ENCODE measurements around the gene ARHGEF40.

Gene ARHGEF40

DNA sequence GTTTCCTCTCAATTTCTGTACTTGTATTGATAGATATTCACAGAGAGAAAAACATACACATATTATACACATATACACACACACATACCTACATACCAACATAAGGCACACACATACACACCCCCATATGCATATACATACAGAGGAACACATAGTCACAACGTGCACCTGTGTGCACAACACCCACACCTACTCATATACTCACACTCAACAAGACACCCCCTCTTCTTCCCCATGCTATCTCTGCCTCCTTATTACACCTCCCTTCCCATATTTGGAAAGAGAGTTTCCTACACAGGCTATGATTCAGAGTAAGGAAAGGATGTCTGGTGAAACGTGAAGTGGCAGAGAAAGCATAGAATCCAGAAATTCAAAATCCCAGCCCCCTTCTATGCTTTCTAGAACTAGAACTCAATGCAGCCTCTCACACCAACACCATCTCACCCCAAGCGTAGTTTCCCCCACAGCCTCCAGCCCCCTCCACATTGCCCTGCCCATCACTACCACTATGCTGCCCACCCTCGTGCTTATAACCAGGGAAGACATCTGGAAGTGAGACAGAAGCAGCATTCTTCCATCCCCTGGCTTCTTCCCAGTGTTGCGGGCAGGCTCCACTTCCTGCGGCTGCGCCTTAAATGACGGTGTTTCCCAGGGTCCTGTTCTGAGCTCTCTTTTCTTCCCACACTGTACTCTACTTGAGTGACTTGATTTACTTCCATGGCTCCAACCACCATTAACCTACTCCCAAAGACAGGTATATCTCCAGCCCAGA lies 10.1 kb upstream of the ARHGEF40 start:
- DNase-seq (ENCODE audit: low read depth in 2 of 2): no peak

DNA sequence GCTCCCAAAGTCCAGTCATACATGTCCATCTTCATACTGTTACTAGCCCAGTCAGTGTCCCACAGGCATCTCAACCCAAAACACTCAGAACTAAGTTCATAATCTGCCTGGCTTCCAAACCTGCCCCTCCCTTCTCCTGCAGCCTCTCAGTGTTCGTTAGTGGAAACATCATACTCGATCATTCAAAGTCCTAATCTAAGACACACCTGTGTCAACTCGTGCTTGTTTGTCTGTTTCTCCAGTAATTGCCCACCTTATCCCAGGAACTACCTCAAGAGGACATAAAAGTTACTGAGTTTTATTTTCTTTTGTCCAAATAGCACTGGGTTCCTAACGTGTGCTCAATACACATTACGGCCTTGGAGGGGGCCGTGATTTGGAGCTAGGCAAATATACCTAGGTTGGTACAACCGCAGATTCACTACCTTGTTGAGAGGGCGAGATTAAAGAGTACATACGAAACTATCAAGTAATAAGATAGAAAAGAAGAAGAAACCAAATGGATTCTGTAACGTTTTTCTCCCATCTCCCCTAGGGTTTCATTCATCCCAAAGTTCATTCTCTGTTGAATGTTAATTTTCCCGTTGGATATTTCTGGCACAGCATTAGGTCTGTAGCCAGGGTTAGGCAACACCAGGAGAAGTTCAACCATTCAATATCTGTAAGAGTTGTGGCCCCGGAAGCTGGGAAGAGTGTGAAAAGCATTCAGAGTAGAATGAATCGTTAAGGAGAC lies 9.3 kb upstream of the ARHGEF40 start:
- DNase-seq (ENCODE audit: low read depth in 2 of 2): no peak

DNA sequence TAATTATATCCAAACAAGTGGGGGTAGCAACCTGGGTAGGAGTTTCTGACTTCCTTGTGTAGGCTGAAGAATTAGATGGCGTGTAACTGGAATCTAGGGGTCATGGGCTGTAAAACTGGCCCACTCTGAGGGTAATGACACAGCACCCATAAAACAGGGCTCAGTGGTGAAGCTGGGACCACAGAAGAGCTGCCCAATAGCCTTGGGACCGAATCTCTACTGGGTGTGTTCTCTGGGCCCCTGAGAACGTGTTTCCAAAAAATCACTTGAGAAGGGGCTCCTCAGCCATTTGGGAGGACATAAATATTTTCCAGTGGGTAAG lies 8.8 kb upstream of the ARHGEF40 start:
- DNase-seq (ENCODE audit: low read depth in 2 of 2): no peak

DNA sequence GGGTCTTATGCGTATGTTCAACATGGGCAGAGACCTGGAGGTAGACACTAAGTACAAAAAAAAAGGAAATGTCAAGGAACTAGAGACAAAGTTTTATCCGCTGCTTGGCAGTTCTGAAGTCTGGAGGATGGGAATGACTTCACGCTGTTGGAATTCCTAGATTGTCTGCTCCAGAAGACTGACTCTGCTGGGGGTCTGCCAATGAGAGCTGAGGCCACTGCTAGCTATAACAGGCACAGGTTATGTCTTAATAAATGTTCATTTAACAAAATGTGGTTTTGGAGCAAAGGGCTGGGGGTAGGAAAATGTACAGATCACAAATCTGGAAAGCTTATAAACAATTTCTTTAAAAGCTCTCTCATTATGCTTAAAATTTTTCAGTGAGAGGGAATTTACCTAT lies 6.6 kb upstream of the ARHGEF40 start:
- DNase-seq (ENCODE audit: low read depth in 2 of 2): no peak

DNA sequence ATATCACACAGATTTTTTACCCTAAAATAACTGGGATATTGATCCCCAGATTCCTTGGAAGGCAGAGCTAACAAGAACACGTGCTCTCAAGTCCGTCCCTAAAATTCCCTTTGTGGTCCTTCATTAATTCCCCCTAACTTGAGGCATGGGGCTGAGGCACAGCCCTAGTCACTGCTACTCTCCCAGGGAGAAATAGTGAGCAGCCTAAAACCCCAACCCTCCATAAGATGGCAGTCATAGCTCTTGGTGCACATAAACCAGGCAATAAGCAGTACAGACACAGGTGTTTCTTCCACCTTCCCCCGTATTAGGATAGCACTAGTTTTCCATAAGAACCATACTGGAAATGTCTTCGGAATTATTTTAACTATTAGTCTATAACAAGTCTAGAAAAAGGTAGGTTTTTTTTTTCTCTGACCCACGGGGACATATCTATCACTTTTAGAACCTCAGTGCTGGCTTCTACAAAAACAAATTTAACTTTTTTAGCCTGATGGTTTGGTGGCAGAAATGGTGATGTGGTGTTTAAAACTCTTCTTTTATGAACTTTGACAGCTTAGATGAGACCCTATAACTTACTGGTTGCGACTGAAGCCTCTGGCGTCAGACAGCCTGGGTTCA lies 3.1 kb upstream of the ARHGEF40 start:
- DNase-seq (ENCODE audit: low read depth in 2 of 2): no peak

DNA sequence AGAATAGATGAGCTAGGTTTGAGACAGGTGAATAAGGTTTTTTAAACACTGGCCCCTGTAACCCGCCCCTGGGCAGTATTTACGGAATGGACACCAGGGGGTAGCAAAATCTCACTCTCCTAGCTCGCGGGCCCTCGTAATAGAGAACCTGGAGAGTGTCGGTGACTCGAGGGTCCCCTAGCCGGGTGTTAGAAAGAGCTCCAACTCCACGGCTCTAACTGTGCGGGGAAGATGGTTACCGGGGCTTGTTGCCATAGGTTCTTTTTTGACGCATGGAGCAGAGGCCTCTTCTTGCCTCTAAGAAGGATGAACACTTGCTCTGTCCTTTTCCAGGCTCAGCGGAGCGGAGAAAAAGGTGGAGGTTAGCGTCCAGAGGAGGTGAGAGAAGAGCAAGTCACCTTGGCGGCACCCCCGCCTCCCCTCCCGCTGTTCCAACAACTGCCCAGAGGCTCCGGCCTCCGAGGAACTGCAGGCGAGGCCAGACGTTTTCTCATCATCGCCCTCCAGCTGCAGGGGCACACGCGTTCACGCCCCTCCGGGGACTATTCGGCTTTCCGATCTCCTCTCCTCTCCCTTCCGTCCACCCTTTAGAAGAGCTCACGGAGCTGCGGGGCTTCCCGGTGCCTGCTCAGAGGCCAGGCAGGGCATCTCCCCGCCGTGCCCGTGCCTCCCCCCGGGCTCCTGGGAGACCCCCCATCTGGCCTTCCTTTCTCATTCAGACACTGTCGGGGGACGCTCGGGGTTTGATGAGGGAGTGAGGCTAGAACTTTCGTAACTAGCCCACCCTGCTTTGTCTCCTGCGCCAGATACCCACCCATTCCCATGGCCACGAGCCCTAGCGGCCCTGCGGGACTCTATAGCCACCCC lies 1.4 kb upstream of the ARHGEF40 start:
- peak; percentile 36 to 43 for DNase-seq (ENCODE audit: low read depth in 2 of 2)

DNA sequence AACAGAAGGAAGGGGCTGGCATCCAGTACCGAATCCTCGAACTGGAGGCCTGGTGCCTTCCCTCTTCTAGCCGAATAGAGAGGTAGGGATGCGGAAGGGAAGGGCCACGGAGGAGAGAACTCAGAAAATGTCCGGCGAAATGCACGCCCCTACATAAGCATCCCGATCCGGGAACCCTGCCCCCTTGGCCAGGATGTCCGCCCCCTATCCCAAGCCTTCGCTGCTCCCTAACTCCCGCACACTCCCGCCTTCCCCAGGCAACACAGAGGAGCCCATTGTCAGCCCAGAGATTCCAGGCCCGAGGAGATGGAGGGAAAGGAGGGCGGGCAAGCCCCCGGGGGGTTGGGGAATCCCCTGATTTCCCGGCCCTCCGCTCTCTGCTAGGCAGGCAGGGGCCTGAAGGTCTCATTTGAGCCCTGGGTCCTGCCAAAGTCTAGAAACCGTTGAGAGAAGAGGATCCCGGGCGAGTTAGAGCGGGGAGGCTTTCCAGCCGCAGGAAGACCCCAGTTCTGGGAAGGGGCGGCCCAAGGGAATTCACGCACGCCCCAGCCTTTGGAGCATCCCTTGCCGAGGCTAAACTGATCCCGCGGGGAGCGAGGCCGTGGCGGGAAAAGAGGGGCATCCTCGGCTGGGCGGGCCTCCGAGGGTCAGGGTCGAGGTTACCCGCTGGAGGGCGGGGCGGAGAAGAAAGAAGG lies 569 bp upstream of the ARHGEF40 start:
- no peak for DNase-seq (ENCODE audit: low read depth in 2 of 2)

DNA sequence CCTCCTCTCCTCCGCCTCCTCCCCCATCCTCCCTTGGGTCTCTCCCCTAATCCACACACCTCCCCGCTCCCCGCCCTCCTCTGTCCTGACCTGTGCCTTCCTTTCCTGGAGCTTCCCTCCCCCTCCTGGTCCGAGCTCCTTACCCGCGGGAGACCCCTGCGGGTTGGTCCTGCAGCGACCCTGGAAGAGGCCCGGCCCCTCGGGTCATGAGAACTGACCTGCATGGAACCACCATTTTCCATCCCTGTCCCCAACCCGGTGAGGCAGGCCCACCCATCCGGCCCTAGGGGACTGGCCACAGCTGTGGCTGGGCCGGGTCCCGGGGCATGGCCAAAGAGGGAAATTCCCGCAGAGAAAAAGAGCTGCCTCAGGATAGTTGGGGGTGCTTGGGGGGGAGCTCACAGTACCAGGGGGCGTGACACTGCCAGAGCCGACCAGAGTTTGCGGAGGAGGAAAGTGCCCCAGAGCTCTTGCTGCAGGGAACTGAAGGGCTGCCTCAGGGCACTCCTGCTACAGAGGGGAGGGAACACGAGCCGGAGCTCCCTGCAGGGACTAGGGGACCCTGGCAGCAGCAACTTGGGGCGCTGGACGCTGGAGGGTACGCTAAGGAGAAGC lies 613 bp downstream of the ARHGEF40 start:
- no peak for DNase-seq (ENCODE audit: low read depth in 2 of 2)

DNA sequence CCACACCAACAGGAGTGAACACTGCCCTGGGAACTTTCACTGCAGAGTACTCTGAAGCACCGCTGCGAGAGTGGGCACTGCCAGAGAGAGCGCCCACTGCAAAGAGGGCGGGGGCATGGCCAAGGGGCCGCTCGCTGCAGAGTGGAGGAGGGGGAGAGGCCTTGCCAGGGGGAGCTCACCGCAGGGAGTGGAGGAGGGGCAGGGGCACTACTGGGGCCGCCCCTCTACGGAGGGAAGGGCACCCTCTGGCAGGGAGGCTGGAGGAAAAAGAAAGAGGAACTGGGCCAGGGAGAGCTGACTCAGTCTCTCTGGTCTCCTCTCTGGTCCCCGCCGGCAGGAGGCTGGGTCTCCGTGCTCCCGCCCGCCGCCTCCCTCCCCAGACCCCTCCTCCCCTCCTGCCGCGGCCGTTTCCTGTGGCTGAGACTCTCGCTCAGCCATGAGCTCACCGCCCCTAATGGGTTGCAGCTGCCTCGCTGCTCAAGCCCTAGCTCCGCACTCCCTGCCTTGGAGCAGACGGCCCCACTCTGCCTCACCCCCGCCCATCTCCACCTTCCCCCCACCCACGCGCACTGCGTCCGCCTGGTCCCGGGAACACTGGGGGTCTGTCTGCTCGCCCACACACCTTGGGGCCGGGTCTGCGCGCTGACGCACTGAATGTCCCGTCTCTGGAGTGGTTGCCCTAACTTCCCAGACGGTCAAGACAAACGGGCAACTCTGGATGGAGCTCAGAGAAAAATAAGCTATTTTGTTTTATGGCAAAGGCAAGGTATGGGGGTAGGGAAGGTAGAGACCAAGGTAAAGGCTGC lies 1.3 kb downstream of the ARHGEF40 start:
- peak in 1 of 2 donors; percentile 40 for DNase-seq (ENCODE audit: low read depth in 2 of 2)

DNA sequence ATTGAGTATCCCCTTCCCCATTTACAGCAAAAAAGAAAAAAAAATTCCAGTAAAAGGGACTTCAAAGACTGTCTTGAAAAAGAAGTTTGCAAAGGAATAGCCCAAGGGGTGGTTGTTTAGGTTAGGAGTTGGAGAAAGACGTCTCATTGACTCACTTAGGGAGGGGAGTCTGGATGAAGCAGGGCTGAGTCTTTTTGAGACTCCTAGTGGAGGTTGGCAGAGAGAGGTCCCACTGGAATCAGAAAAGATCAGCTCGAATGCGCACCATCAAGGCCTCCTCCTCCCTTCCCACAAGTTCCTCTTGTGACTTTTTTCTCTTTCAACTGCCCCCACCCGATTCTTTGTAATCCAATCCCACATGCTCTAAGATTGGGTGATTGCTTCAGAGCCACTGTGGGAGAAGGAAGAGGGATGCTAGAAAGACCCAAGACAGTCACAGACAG lies 1.9 kb downstream of the ARHGEF40 start:
- DNase-seq (ENCODE audit: low read depth in 2 of 2): no peak

DNA sequence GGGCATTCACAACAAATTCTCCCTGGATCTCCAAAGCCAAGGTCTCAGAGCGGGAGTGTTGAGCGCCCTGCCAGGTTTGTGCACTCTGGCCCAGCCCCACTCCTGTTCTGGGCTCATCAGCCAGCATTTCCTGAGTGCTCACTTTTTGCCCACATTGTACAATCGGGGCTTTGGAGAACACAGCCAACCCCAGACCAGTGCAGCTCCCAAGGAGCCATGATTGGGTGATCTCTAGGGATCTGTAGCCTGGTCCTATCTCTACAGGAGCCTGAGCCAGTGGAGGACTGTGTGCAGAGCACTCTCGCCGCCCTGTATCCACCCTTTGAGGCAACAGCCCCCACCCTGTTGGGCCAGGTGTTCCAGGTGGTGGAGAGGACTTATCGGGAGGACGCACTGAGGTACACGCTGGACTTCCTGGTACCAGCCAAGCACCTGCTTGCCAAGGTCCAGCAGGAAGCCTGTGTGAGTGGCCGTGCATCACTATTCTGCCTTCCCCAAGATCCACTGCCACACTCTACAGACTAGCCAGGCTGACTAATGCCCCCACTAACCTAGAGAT lies 2.8 kb downstream of the ARHGEF40 start:
- DNase-seq (ENCODE audit: low read depth in 2 of 2): no peak

DNA sequence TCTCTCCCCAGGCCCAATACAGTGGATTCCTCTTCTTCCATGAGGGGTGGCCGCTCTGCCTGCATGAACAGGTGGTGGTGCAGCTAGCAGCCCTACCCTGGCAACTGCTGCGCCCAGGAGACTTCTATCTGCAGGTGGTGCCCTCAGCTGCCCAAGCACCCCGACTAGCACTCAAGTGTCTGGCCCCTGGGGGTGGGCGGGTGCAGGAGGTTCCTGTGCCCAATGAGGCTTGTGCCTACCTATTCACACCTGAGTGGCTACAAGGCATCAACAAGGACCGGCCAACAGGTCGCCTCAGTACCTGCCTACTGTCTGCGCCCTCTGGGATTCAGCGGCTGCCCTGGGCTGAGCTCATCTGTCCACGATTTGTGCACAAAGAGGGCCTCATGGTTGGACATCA lies 3.8 kb downstream of the ARHGEF40 start:
- DNase-seq (ENCODE audit: low read depth in 2 of 2): no peak

DNA sequence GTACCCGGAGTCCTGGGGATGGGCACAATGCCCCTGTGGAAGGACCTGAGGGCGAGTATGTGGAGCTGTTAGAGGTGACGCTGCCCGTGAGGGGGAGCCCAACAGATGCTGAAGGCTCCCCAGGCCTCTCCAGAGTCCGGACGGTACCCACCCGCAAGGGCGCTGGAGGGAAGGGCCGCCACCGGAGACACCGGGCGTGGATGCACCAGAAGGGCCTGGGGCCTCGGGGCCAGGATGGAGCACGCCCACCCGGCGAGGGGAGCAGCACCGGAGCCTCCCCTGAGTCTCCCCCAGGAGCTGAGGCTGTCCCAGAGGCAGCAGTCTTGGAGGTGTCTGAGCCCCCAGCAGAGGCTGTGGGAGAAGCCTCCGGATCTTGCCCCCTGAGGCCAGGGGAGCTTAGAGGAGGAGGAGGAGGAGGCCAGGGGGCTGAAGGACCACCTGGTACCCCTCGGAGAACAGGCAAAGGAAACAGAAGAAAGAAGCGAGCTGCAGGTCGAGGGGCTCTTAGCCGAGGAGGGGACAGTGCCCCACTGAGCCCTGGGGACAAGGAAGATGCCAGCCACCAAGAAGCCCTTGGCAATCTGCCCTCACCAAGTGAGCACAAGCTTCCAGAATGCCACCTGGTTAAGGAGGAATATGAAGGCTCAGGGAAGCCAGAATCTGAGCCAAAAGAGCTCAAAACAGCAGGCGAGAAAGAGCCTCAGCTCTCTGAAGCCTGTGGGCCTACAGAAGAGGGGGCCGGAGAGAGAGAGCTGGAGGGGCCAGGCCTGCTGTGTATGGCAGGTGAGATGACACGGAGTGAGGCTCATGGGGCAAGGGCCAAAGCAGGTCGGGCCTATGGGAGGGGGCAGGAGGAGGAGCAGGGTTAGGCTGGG lies 4.5 kb downstream of the ARHGEF40 start:
- no peak for DNase-seq (ENCODE audit: low read depth in 2 of 2)

DNA sequence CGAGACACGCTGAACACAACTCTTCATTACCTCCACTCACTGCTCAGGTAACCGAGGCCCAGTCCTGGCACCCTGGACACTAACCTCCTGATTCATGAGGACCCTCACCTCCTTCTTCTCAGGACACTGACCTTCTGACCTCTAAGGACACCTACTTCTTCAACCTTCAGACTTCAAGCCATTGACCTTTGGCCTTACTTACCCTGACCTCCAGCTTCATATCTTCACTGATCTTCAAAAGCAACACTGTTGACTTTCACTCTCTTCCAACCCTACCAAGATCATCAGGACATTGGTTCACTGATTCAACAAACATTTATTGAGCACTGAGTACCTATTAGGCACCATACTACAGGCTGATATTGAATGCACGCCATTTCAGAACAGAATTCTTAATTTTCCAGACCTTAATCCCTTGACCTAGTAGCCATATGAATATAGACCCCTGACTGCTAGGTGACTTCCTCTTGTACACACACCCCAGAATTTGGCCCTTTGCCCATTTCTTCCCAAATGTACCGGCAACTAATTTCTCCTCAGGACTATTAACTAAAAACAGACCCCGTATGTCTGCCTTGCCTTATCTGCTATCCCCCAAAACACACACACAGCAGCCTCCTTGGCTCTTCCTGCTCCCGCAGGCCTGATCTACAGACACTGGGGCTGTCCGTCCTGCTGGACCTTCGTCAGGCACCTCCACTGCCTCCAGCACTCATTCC lies 5.8 kb downstream of the ARHGEF40 start:
- DNase-seq (ENCODE audit: low read depth in 2 of 2): no peak

DNA sequence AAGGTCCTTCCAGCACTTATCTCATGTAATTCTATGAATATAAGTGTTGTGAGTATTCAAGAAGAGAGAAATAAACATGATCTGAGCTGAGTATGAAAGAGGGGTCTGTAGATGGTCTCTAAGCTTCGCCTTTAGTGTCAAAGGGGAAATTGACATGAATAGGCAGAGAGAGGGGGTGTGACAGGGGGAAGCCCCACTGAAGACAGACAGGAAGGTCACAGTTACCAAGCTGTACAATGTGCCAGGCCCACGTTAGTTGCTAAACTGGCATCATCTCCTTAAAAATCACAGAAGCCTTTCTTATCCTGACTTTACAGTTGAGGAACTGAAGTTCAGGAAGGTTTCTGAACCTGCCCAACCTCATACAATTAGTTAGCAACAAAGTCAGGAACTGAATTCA lies 7.6 kb downstream of the ARHGEF40 start:
- no peak for DNase-seq (ENCODE audit: low read depth in 2 of 2)

DNA sequence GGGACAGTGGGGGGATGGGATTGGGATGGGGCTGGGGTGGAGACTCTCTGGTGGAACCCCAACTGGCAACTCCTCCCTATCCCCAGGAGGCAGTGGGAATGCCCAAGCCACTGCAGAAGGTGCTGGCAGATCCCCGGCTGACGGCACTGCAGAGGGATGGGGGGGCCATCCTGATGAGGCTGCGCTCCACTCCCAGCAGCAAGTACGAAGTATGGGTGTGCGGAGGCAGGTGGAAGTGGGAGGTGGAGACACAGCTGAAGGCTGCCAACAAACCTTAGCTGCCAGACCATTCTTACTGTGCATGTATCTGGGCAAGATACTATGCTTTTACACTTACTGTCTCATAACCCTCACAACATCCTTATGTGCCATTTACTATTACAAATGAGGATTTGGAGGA lies 8.2 kb downstream of the ARHGEF40 start:
- DNase-seq (ENCODE audit: low read depth in 2 of 2): no peak

DNA sequence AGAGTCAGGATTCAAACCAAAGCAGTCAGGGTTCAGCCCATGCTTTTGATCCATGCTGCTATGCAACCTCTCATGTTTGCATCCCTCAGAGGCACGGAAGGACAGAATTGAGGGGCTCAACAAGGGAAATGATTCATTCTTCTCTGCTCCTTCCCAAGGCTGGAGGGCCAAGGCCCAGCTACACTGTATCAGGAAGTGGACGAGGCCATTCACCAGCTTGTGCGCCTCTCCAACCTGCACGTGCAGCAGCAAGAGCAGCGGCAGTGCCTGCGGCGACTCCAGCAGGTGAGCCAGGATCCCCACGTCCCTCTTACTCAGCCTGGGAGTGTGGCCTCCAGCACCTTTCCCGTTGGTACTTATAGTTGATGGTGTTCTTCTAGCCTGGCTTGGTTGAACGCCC lies 8.6 kb downstream of the ARHGEF40 start:
- DNase-seq (ENCODE audit: low read depth in 2 of 2): no peak

DNA sequence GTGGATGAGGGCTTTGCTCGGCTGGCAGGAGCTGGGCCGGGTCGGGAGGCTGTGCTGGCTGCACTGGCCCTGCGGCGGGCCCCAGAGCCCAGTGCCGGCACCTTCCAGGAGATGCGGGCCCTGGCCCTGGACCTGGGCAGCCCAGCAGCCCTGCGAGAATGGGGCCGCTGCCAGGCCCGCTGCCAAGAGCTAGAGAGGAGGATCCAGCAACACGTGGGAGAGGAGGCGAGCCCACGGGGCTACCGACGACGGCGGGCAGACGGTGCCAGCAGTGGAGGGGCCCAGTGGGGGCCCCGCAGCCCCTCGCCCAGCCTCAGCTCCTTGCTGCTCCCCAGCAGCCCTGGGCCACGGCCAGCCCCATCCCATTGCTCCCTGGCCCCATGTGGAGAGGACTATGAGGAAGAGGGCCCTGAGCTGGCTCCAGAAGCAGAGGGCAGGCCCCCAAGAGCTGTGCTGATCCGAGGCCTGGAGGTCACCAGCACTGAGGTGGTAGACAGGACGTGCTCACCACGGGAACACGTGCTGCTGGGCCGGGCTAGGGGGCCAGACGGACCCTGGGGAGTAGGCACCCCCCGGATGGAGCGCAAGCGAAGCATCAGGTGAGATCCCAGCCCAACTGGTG lies 11.5 kb downstream of the ARHGEF40 start:
- DNase-seq (ENCODE audit: low read depth in 2 of 2): no peak
